ENCODE measurements around the gene SMIM28.

The SMIM28 gene

DNA sequence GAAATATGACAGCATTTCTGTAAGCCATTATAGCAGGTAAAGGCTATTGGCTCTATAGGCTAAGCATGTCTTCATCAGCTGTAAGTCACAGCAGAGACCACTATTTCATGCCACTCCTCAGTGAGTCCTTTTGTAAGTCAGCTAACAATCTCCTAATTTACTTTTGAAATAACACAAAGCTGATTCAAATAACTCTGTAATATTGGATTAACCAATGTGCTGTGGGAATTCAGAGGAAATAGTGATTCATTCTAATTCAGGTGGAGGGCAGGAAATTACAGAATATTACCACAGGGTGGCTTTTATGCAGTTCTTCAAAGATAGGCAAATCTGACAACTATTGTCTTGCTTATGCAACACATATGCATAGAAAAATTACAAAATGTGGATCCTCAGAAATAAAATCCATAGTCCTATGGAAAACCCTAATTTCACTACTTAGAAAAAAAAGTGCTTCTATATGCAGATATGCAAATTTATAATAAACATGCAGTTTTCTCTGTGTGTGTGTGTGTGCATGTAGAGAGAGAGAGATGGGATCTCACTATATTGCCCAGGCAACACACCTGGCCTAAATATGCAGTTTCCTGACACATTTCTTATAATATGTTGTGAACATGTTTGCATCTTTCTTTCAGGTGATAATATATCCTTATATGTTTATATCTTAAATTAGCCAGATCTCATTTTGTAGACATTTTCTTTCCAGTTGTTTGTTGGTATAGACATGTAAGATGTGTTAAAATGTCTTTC is 4.8 kb upstream of the SMIM28 start:
- H3K36me3 ChIP-seq (ENCODE audit: control insufficient read depth, insufficient read depth, low read length): no peaks in the 10 kb centered on the region
- no peak overlapping the region for H3K27ac ChIP-seq (ENCODE audit: insufficient read depth, low read length, poor library complexity, severe bottlenecking)
- no peaks in the 10 kb centered on the region for H3K9me3 ChIP-seq (ENCODE audit: control insufficient read depth, low read length)
- no peaks in the 10 kb centered on the region for H3K4me1 ChIP-seq (ENCODE audit: control insufficient read depth, insufficient read depth, low read length, poor library complexity, severe bottlenecking)
- no peak overlapping the region for H3K4me3 ChIP-seq (ENCODE audit: insufficient read depth, low read depth, low read length, poor library complexity, severe bottlenecking)
- DNase-seq: no peak
- H3K27me3 ChIP-seq (replicated peaks; ENCODE audit: control insufficient read depth, insufficient read depth, low read length, poor library complexity, severe bottlenecking): no peaks in the 10 kb centered on the region

DNA sequence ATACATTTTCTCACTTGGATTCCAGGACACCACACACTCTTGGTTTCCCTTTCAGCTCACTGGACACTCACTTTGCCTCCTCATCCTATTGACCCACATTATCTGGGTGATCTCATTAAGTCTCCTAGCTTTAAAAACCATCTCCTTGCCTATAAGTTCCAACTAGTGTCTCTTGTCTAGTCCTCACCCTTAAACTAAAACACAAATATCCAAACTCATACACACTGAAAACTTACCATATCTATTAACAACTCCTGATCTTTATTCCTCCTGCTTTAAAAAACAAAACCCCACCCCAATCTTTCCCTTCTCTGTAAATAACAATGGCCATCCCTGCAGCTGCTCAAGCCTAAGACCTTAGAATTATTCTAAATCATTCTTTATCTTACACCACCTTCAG is 3.5 kb upstream of the SMIM28 start:
- H3K27me3 ChIP-seq (replicated peaks; ENCODE audit: control insufficient read depth, insufficient read depth, low read length, poor library complexity, severe bottlenecking): no peaks in the 10 kb centered on the region
- no peaks in the 10 kb centered on the region for H3K4me1 ChIP-seq (ENCODE audit: control insufficient read depth, insufficient read depth, low read length, poor library complexity, severe bottlenecking)
- H3K4me3 ChIP-seq (ENCODE audit: insufficient read depth, low read depth, low read length, poor library complexity, severe bottlenecking): no peak overlapping the region
- H3K9me3 ChIP-seq (ENCODE audit: control insufficient read depth, low read length): no peaks in the 10 kb centered on the region
- H3K36me3 ChIP-seq (ENCODE audit: control insufficient read depth, insufficient read depth, low read length): no peaks in the 10 kb centered on the region
- no peak overlapping the region for H3K27ac ChIP-seq (ENCODE audit: insufficient read depth, low read length, poor library complexity, severe bottlenecking)
- no peak for DNase-seq

- no peak for DNase-seq
- Histone ChIP-seq H3K27me3 (replicated peaks; ENCODE audit: control insufficient read depth, insufficient read depth, low read length, poor library complexity, severe bottlenecking) (no peaks in the 10 kb centered on the region), H3K36me3 (ENCODE audit: control insufficient read depth, insufficient read depth, low read length) (no peaks in the 10 kb centered on the region), H3K9me3 (ENCODE audit: control insufficient read depth, low read length) (no peaks in the 10 kb centered on the region), H3K27ac (ENCODE audit: insufficient read depth, low read length, poor library complexity, severe bottlenecking) (no peak overlapping the region), H3K4me1 (ENCODE audit: control insufficient read depth, insufficient read depth, low read length, poor library complexity, severe bottlenecking) (no peaks in the 10 kb centered on the region), H3K4me3 (ENCODE audit: insufficient read depth, low read depth, low read length, poor library complexity, severe bottlenecking) (no peak overlapping the region)
Observed at GRCh38 chr6:138374815-138375214, 2.9 kb upstream of the SMIM28 start.

DNA sequence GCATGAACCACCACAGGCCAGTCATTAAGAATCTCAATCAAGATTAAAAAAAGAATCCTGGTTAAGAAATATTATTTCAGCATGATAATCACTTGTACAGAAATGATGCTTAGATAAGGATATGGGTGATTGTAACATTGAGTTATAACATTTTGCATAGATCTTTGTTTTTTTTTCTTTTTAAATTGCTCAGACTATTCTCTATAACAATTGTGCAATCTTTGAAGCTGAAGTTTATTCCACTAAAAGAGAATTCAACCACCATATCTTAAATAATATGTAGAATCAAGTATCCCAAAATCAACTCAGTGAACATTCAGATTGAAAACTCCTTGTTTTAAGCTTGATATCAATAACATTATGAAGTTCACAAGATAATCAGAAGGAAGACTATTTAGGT is 663 bp upstream of the SMIM28 start:
- Histone ChIP-seq H3K4me3 (ENCODE audit: insufficient read depth, low read depth, low read length, poor library complexity, severe bottlenecking) (no peak overlapping the region), H3K27me3 (replicated peaks; ENCODE audit: control insufficient read depth, insufficient read depth, low read length, poor library complexity, severe bottlenecking) (peaks cover 3% of the 10 kb centered on the region), H3K27ac (ENCODE audit: insufficient read depth, low read length, poor library complexity, severe bottlenecking) (no peak overlapping the region), H3K36me3 (ENCODE audit: control insufficient read depth, insufficient read depth, low read length) (no peaks in the 10 kb centered on the region), H3K4me1 (ENCODE audit: control insufficient read depth, insufficient read depth, low read length, poor library complexity, severe bottlenecking) (no peaks in the 10 kb centered on the region), H3K9me3 (ENCODE audit: control insufficient read depth, low read length) (no peaks in the 10 kb centered on the region)
- DNase-seq: no peak

DNA sequence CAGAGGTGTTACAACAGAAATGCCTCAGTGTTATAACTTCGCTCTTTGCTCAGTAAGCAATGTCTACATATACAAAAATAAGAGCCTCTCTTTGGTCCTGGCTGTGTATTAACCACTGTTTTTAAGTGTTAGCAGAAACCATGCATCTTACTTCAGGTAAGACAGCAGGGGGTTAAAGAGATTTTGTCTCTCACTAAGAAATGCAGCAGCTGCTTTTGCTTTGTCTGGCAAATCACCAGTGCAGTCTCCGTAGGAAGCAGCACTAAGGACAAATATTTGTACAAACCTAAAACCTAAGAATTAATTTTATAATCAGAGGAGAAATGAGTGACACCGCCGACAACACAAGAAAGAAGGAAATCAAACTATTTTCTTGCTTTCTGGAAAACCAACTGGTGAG is 758 bp downstream of the SMIM28 start:
- Histone ChIP-seq H3K27me3 (replicated peaks; ENCODE audit: control insufficient read depth, insufficient read depth, low read length, poor library complexity, severe bottlenecking) (peaks cover 3% of the 10 kb centered on the region), H3K36me3 (ENCODE audit: control insufficient read depth, insufficient read depth, low read length) (no peaks in the 10 kb centered on the region), H3K4me1 (ENCODE audit: control insufficient read depth, insufficient read depth, low read length, poor library complexity, severe bottlenecking) (no peaks in the 10 kb centered on the region), H3K27ac (ENCODE audit: insufficient read depth, low read length, poor library complexity, severe bottlenecking) (no peak overlapping the region), H3K9me3 (ENCODE audit: control insufficient read depth, low read length) (no peaks in the 10 kb centered on the region), H3K4me3 (ENCODE audit: insufficient read depth, low read depth, low read length, poor library complexity, severe bottlenecking) (no peak overlapping the region)
- no peak for DNase-seq

DNA sequence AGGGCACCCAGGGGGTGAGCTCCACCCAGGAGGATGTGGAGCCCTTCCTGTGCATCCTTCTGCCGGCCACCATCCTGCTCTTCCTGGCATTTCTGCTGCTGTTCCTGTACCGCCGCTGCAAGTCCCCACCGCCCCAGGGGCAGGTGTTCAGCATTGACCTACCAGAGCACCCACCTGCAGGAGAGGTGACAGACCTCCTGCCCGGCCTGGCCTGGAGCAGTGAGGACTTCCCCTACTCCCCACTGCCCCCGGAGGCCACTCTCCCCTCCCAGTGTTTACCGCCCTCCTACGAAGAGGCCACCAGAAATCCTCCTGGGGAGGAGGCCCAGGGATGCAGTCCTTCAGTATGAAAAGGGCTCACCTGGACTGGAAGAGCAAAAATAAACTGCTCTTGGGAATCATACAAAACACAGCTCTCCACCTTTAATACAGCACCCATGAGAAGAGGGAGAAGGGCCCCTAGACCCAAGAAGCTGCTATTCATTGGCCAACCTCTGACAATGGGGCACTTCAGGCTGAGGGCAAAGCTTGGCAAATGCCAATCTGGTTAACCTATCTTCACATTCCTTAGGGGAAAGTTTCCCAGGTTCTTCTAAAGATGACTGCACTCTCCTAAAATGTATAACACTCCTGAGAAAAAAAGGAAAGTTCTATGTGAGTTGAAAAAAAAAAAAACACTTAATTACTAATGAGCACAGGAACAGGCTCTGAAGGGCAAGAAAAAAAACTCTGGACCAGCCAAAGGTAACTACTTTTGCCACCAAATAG is 5.0 kb downstream of the SMIM28 start:
- Histone ChIP-seq H3K9me3 (ENCODE audit: control insufficient read depth, low read length) (no peaks in the 10 kb centered on the region), H3K36me3 (ENCODE audit: control insufficient read depth, insufficient read depth, low read length) (no peaks in the 10 kb centered on the region), H3K27ac (ENCODE audit: insufficient read depth, low read length, poor library complexity, severe bottlenecking) (no peak overlapping the region), H3K4me3 (ENCODE audit: insufficient read depth, low read depth, low read length, poor library complexity, severe bottlenecking) (no peak overlapping the region), H3K27me3 (replicated peaks; ENCODE audit: control insufficient read depth, insufficient read depth, low read length, poor library complexity, severe bottlenecking) (peaks cover 3% of the 10 kb centered on the region), H3K4me1 (ENCODE audit: control insufficient read depth, insufficient read depth, low read length, poor library complexity, severe bottlenecking) (no peaks in the 10 kb centered on the region)
- DNase-seq: no peak

DNA sequence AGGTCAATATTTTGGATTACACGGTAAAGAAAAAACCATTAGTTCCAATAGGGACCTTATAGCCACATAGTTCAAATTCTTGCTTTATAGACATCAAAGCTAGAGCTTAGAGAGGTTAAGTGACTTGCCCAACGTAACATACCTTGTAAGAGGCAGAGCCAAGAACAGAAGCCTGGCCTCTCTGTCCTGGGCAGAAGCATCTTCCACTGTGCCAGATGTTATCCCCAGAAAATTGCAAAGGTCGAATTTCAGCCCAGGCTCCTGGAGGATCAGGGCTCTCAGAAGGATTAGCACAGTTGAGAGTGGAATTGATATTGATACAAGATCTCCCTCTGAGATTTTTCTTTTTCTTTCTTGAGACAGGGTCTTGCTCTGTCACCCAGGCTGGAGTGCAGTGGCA is 6.1 kb downstream of the SMIM28 start:
- Histone ChIP-seq H3K36me3 (ENCODE audit: control insufficient read depth, insufficient read depth, low read length) (no peaks in the 10 kb centered on the region), H3K4me1 (ENCODE audit: control insufficient read depth, insufficient read depth, low read length, poor library complexity, severe bottlenecking) (no peaks in the 10 kb centered on the region), H3K27me3 (replicated peaks; ENCODE audit: control insufficient read depth, insufficient read depth, low read length, poor library complexity, severe bottlenecking) (peaks cover 3% of the 10 kb centered on the region), H3K4me3 (ENCODE audit: insufficient read depth, low read depth, low read length, poor library complexity, severe bottlenecking) (no peak overlapping the region), H3K9me3 (ENCODE audit: control insufficient read depth, low read length) (no peaks in the 10 kb centered on the region), H3K27ac (ENCODE audit: insufficient read depth, low read length, poor library complexity, severe bottlenecking) (no peak overlapping the region)
- DNase-seq: no peak

DNA sequence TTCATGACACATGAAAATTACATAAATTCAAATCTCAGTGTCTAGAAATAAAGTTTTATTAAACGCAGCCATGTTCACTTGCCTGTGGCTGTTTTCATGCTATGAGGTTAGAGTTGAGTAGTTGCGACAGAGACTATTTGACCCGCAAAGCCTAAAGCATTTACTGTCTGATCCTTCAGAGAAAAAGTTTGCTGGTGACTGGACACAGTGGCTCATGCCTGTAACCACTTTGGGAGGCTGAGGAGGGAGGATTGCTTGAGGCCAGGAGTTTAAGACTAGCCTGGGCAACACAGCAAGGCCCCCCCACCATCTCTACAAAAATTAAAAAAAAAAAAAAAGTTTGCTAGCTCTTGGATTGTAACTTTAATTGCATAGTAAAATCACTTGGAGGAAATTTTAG is 9.2 kb downstream of the SMIM28 start:
- no peak for DNase-seq
- Histone ChIP-seq H3K27me3 (replicated peaks; ENCODE audit: control insufficient read depth, insufficient read depth, low read length, poor library complexity, severe bottlenecking) (no peaks in the 10 kb centered on the region), H3K36me3 (ENCODE audit: control insufficient read depth, insufficient read depth, low read length) (no peaks in the 10 kb centered on the region), H3K27ac (ENCODE audit: insufficient read depth, low read length, poor library complexity, severe bottlenecking) (no peak overlapping the region), H3K4me1 (ENCODE audit: control insufficient read depth, insufficient read depth, low read length, poor library complexity, severe bottlenecking) (no peaks in the 10 kb centered on the region), H3K9me3 (ENCODE audit: control insufficient read depth, low read length) (no peaks in the 10 kb centered on the region), H3K4me3 (ENCODE audit: insufficient read depth, low read depth, low read length, poor library complexity, severe bottlenecking) (no peak overlapping the region)

GRCh38 chr6:138387577-138388368 is 10.1 kb downstream of the SMIM28 start:
- H3K9me3 ChIP-seq (ENCODE audit: control insufficient read depth, low read length): no peaks in the 10 kb centered on the region
- H3K27me3 ChIP-seq (replicated peaks; ENCODE audit: control insufficient read depth, insufficient read depth, low read length, poor library complexity, severe bottlenecking): no peaks in the 10 kb centered on the region
- no peaks in the 10 kb centered on the region for H3K4me1 ChIP-seq (ENCODE audit: control insufficient read depth, insufficient read depth, low read length, poor library complexity, severe bottlenecking)
- no peak overlapping the region for H3K27ac ChIP-seq (ENCODE audit: insufficient read depth, low read length, poor library complexity, severe bottlenecking)
- no peak overlapping the region for H3K4me3 ChIP-seq (ENCODE audit: insufficient read depth, low read depth, low read length, poor library complexity, severe bottlenecking)
- no peak for DNase-seq
- no peaks in the 10 kb centered on the region for H3K36me3 ChIP-seq (ENCODE audit: control insufficient read depth, insufficient read depth, low read length)

DNA sequence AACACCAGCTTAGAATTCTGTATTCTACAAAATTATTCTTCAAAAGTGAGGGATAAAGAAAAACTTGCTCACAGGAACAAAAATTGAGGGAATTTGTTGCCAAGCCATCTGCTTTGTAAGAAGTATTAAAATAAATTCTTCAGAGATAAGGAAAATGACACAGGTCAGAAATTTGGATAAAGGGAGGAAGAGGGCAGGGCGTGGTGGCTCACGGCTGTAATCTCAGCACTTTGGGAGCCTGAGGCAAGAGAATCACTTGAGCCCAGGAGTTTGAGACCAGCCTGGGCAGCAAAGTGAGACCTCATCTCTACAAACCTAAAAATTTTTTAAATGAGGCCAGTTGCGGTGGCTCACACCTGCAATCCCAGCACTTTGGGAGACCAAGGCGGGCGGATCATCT is 11.8 kb downstream of the SMIM28 start:
- H3K4me3 ChIP-seq (ENCODE audit: insufficient read depth, low read depth, low read length, poor library complexity, severe bottlenecking): no peak overlapping the region
- H3K36me3 ChIP-seq (ENCODE audit: control insufficient read depth, insufficient read depth, low read length): no peaks in the 10 kb centered on the region
- no peaks in the 10 kb centered on the region for H3K27me3 ChIP-seq (replicated peaks; ENCODE audit: control insufficient read depth, insufficient read depth, low read length, poor library complexity, severe bottlenecking)
- DNase-seq: no peak
- no peak overlapping the region for H3K27ac ChIP-seq (ENCODE audit: insufficient read depth, low read length, poor library complexity, severe bottlenecking)
- no peaks in the 10 kb centered on the region for H3K4me1 ChIP-seq (ENCODE audit: control insufficient read depth, insufficient read depth, low read length, poor library complexity, severe bottlenecking)
- no peaks in the 10 kb centered on the region for H3K9me3 ChIP-seq (ENCODE audit: control insufficient read depth, low read length)
